HG02798 (cell line): Measurements from ENCODE around the gene PPP1R9A.

Experiments used
- ATAC-seq: cut with Tn5 transposase; IDR thresholded peaks from one replicate; pipeline ENCODE4 v1.9.1; 2021; ENCODE audit warnings: mild to moderate bottlenecking; ENCODE audit not compliant: unreplicated experiment, poor library complexity

PPP1R9A gene

GRCh38 chr7:95330204-95330960, 423.0 kb downstream of the PPP1R9A start:
- peak; percentile 96 for ATAC-seq

GRCh38 chr7:95330961-95331337, 423.6 kb downstream of the PPP1R9A start:
- peak; percentile 12 for ATAC-seq

- no peak for ATAC-seq
Observed at GRCh38 chr7:95334447-95334846, 427.1 kb downstream of the PPP1R9A start.

GRCh38 chr7:95335093-95335492, 427.7 kb downstream of the PPP1R9A start:
- ATAC-seq = no peak

- ATAC-seq = no peak
Observed at GRCh38 chr7:95338832-95339231, 431.4 kb downstream of the PPP1R9A start.

GRCh38 chr7:95340491-95340890, 433.1 kb downstream of the PPP1R9A start:
- ATAC-seq = no peak

GRCh38 chr7:95342029-95342428, 434.6 kb downstream of the PPP1R9A start:
- ATAC-seq = no peak

- no peak for ATAC-seq
Observed at GRCh38 chr7:95342642-95343307, 435.4 kb downstream of the PPP1R9A start.
